GM21529 (cell line): Measurements from ENCODE around the gene RANBP17.
A peak's percentile ranks its signal among the peaks of the same experiment; 100 is the strongest.

Experiments
- ATAC-seq: cut with Tn5 transposase; IDR thresholded peaks from one replicate; pipeline ENCODE4 v1.9.1; 2021; ENCODE audit not compliant: unreplicated experiment

The RANBP17 gene

DNA sequence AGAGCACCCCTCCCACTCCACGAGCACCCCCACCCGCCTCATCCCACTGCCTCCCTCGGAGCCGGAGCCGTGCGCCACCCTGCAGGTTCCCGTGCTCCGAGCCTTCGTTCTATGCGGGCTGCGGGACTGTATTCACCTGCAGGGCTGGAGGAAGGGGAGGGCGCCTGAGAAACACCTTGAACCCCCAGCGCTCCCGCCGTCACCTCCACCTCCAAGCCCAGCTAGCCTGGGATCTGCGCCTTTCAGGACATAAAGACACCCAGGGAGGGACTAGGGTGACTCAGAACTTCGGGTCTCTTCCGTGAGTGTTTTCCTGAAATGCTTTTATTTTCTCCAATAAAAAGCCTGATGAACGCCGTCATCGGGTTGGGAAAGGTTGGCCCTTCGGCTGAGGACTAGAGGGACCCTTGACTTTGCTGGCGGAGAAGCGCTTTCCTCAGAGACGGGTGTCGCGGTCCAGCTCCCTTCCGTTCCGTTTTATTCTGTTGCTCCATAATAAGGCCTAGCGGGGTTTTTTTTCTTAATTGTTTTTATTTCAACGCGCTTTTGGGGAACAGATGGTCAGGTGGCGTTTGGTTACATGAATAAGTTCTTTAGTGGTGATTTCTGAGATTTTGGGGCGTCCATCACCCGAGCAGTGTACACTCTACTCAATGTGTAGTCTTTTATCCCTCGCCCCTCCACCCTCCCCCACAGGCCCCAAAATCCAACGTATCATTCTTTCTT is 451.8 kb downstream of the RANBP17 start:
- ATAC-seq = no peak

DNA sequence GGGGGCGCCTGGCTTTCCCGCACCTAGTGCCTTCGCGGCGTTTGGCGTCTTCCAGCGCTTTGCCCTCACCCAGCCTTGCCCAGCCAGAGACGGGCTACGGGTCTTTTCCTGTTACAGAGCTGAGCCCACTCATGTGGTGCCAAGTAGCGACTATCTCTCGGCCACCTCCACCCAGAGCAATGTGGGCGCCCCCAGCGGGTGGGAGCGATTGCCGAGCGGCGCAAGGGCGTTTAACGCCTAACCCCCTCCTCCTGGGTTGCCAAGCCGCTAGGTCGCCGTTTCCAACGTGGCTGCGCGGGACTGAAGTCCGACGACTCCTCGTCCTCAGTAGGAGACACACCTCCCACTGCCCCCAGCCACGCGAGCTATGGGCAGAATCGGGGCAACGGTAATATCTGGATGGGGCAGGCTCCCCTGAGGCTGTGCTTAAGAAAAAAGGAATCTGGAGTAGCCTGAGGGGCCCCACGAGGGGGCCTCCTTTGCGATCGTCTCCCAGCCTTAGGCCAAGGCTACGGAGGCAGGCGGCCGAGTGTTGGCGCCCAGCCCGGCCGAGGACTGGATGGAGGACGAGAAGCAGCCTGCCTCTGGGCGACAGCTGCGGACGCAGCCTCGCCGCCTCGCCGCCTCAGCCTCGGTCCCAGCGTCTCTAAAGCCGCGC is 453.0 kb downstream of the RANBP17 start:
- ATAC-seq = no peak

DNA sequence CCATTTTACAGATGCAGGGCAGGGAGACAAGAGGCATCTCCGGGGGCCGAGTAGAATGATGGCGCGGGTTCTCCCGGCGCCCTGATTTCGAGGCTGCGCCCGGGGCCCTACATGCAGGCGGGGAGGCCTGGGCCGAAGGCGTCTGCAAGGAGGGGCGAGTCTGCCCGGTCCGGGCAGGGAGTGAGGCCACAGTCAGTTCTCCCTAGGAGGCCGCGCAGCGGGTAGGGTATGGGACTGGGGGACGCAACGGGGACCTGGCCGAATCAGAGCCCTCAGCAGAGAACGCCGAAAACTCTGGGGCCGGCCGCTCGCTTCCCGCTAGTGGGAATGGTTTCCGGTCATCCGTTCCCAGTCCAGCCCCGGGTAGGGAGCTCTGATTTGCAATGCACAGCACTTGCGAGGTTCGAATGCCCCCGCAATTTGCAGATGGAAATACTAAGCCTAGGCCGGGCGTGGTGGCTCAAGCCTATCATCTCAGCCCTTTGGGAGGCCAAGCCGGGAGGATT is 453.6 kb downstream of the RANBP17 start:
- no peak for ATAC-seq

DNA sequence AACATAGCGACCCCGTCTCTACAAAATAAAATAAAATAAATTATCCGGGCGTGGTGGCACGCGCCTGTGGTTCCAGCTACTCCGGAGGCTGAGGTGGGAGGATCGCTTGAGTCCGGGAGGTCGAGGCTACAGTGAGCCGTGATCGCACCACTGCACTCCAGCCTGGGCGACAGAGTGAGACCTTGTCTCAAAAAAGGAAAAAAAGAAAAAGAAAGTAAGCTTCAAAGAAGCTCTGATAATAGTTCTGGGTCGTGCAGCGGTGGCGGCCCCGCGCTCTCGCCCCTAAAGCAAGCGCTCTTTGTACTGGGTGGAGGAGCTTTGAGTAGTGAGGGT is 454.1 kb downstream of the RANBP17 start:
- no peak for ATAC-seq

DNA sequence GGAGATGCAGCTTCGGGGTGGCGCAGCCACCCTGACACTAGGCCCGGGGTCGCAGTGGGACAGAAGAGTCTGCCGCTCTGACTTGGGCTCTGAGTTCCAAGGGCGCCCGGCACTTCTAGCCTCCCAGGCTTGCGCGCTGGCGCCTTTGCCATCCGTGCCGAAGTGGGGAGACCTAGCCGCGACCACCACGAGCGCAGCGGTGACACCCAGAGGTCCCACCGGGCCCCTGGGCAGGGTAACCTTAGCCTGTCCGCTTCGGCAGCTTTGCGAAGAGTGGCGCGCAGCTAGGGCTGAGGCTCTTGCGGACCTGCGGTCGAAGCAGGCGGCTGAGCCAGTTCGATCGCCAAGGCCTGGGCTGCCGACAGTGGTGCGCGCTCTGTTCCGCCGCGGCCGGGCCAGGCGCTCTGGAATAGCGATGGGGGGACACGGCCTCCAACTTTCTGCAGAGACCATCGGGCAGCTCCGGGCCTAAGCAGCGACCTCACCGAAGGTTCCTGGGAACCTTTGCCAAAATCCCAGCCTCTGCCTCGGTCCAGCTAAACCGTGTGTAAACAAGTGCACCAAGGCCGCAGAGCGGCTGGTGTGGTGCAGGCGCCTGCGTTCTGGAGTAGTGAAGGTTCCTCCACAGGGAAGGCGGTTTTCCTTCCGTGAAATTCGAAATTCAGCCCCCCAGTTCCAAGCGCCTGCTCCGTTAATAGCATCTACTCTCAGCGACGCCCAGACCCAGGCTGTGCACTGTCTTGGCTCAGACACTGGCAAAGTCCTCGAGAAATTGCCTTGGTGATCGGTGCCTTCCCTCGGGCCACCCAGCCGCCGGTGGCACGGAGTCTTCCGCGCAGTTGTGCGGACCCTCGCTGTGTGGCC is 454.7 kb downstream of the RANBP17 start:
- ATAC-seq = no peak

DNA sequence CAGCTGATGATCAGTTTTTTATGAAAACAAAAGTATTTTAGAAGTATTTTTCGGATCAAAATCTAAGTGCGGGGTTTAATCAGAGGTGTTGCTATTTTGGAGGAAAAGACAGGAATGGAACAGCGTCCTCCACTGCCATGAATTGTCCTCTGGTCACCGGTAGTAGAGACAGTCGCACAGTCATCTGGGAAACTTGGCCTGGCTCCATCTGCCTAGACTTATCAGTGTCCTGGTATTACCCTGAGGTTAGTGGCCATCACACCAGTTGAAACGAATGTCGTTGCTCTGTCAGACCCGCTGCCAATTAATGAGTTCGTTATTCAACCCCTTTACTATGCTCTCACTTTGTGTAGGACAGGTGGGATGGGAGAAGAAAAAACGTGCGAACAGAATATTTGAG is 455.4 kb downstream of the RANBP17 start:
- no peak for ATAC-seq

DNA sequence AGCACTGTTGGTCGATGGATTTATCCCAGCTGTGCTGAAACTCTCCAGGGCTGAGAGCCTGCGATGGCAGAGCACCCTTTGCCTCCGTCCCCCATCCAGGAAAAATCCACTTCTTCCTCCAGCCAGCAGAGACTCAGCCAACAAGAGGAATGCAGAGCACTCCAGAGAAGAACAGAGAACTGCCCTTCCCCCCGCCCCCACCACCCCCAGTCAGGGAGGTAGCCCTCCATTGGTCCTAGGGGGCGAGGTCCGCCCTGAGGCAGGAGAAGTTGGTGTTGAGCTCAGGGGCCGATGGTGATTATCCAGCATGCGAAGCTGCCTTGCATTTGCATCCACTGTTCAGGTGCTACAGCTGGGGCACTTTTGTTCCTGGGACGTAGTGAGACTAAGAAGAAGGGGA is 456.2 kb downstream of the RANBP17 start:
- no peak for ATAC-seq

DNA sequence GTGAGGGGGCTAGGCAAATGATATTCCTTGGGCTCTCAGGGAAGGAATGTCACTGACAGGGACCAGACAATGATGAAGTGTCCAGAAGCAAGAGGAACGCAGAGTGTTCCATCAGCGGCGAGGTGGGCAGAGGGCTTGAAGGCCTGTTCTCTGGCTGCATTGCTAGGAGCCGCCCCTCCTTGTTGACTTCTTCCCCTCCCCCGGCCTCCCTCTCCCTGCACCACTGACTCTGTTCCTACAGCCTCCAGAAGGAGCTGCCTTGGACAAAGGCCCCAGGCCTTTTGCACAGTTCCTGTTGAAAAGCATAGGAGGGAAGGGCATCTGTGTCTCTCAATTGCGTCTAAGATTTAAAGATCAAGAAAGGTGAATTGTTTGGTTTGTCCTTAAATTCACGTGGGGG is 459.6 kb downstream of the RANBP17 start:
- ATAC-seq = no peak

DNA sequence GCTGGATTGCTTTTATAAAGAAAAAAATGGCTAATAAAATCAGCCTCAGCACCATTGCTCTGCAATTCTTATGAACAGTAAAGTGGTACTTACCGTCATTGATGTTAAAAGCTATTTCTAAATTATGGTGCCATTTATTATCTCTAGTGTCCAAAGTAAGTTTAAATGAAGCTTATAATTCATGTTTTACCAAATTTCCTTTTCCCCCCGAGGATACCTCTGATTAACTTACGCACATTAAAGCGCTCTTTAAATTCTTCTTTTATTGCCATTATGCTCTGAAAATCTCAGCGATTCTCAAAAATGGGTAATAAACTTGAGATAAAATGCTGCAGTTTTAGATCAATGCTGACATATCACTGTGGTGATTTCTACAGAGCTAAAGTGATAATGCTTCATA is 460.7 kb downstream of the RANBP17 start:
- ATAC-seq = no peak

DNA sequence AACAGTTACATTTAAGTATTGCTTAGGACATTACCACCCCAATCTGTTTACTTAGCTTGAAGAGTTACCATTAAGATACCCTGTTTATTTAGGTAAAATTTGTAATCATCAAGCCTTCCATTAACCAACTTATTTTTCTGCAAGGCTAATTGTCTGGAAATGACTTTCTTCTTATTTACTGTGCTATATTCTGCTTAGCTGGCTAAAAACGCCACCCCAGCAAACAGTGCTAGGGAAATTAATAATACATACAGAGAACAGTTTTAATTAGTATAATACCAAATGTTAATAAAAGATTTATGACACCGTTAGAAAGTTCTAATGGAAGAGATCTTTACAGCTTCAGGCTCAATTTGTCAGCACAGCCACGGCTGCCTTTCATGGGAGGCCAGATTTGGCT is 461.2 kb downstream of the RANBP17 start:
- ATAC-seq = no peak

DNA sequence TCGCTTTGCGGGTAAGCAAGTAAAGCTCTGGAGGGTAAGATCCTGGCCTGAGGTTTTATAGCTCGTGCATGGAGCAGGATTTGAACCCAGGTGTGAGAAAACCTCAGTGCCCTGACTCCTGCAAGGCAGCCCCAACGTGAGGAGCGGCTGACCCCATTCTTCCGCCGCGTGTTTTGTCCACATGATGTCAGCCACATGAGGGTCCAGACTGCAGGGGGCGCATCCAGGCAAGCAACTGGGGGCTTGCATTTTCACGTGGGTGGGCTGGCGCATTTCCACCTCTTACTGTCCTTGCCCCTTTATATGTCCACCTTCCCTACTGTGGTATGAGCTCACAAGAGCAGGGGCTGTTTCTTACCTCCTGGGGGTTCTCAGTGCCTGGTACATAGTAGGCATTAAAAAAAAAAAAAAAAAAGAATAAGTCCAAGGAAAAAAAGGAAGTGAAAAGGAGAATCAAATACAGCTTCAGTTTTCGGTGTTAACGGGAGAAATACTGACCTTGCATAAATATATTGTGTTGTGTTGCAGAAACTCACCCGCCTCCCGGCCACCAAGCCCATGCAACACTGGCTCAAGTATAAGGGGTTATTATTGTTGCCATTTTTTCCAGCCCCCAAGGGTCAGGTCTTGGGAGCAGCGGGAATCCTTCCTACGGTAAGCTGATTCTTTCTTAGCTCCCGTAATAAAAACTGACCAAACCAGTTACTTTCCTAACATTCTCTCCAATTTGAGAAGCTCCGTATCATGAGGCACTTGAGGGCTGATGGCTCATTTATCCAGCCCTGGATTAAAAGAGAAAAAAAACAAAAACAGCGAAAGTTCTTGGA is 462.2 kb downstream of the RANBP17 start:
- ATAC-seq = no peak

DNA sequence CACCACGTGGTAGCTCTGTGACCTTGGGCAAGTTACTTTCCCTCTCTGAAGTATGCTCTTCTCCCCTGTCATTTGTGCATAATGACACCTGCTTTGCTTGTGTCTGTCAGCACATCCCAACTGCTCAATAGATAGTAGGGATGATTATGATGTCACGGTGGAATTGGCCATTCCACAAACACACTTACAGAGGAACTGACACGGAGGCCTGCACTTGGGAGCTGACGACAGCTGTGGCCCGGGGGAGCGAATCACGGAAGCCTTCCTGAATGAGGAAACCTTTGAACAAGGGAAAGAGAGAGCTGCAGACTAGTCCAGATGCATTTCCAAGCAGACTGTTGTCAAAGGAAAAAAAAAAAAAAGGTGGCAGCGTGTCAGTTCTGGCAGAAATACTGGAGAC is 468.2 kb downstream of the RANBP17 start:
- no peak for ATAC-seq

DNA sequence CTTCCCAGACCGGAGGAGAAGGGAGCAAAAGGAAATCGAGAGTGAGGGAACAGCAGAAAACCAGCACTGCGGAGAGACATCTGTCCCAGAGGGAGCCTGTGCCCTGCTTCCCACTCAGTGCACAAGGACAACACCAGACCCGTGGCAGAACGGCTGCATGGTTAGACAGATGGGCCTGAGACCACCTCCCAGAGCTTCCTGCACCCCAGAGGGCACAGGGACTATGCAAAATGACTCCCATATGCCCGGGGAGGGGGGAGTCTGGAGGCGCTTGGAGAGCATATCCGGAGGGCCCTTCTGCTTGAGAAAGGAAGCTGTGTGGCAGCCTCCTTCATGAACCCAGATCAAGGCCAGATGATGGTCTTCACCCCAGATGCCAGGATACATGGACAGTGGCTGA is 473.8 kb downstream of the RANBP17 start:
- ATAC-seq = no peak

DNA sequence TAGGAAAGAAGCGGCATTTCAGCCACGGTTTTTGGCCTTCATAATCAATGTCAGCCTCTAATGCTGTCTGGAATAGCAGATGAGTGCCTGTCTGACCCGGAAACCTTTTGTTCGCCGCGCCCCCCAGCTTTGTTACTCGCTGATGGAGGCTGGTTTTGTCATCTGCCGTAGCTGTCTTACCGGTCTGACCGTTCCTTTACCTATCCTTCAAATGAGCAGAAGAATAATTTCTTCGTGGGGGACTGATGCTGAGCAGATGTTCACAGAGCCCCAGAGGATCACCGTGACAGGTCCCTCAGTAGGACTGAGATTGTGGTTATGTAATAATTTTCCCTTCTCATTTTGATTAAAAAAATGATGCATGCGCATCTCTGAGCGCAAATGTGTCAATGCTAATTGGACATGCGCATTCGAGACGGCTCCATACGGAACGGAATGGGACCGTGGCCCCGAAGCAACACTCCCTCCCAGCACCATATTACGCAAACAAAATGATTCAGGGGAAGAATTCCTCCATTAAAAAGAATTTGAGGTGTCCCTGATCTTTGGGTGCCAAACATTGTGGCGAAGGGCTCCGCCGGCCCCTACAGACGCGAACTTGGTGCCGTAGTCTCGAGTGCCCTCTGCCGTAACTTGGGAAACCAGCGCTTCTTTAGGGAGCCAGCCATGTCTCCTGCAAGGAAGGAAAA is 474.8 kb downstream of the RANBP17 start:
- no peak for ATAC-seq

DNA sequence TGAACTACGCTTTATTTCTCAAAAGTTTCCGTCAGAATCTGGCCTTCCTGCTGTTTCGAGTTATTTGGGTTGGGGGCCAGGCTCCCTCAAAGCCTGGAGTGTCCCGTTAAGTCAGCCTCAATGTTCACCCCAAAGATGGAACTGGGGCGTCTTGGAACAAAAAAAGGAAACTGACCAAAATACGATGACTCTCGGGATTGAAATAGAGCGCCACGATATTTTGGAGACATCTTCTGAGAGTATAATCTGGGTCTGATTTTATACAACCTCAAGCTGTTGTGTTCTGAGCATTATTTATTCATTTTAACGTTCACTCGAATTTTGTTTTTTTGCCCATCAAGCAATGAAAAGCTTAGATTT is 475.4 kb downstream of the RANBP17 start:
- no peak for ATAC-seq

DNA sequence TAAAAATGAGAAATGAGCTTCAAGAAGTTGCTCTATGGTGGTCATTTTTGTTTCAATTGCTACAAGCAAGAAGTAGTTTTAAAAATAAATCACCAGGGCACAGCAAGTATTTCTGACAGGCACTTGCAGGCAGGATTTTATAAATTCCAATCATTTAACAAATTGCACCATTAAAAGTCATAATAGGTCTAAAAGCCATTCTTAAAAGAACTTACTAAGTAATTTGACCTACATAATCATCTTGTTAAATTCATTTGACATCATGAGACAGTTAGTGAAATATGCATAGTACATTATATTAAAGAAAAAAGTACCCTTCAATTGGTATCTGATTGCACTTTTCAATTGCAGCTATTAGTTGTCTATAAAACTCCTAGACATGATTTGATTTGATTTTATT is 478.2 kb downstream of the RANBP17 start:
- ATAC-seq = no peak

DNA sequence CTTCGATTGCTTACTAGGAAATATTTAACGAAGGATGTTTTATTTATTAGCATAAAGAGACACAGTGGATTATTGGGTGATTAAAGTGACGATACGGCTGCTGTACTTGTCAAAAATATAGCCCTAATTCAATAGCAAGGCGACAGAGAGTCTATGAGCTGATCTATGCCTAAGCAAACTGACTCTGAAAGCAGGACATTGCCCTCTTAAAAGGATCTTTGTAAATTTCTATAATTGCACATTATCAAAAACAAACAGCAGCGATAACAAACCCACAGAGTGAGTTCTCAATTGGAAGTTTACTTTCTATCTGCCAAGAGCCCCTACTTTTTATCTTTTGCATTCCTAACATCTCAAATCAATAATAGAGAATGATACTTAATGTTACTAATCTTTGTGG is 478.7 kb downstream of the RANBP17 start:
- no peak for ATAC-seq

DNA sequence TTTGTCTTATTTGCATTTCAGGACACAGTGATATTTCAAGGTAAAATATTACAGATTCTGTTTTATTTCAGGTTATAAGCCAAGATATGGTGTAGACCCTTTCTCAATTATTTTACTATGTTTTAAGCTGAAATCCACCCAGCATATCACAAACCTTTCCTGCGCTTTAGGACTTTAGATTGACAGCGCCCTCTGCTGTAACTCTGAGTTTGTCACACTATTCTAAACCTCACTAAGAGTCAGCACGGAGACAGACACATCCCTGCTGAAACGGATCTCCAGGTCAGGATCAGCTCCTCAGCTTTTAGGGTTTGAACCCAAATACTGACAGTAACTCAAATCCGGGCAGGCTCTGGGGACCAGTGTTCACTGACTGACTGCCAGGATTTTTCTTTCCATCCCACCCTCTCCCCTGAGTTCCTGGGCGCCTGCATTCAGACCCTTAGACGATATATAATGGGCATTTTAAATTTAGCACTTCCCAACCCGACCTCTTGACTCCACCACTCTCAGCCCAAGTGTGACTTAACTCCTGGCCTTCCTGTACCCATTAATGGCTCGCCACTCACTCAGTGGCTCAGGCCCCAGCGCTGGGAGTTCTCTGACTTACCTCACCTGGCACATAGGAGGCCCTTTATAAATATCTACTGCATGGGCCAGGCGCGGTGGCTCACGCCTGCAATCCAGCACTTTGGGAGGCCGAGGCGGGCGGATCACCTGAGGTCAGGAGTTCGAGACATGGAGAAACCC is 480.7 kb downstream of the RANBP17 start:
- peak; percentile 76 for ATAC-seq

DNA sequence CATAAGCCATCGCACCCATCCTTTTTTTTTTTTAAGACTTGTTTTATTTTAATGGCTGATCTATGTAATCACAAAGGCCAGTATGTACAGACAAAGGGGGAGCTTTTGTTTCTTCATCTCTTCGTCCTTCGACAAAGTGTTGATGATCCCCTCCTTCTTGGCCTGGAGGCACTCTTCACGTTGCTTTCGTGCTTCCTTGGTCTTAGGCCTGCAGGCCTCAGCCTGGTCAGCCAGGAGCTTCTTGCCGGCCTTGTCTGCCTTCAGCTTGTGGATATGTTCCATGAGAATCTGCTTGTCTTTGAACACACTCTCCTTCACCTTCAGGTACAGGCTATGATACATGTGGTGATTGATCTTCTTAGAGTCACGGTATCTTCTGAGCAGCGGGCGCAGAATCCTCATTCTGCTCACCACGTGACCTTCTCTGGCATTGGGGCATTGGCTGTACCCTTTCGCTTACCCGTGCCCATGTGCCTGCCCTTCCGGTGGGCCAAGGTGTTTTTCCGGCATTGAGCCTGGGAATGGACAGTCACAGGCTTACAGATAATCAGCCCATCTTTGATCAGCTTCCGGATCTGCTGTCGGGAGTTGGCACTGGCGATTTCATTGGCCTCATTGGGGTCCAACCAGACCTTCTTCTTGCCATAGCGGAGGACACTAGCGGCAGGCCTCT is 483.3 kb downstream of the RANBP17 start:
- ATAC-seq = no peak
